Mesendoderm (in vitro differentiated cells): Measurements from ENCODE around the gene SLC29A2.
A peak's percentile ranks its signal among the peaks of the same experiment; 100 is the strongest.

Experiments used
- DNase-seq: peaks from one replicate; pipeline ENCODE4 v3.0.0; 2013
- H2AK5ac ChIP-seq: 2 replicates; pipeline ENCODE4 v1.6.1; 2013; ENCODE audit warnings: low read length, inconsistent platforms
- H2BK120ac ChIP-seq: 2 replicates; pipeline ENCODE4 v1.6.1; 2013; ENCODE audit warnings: low read depth, mild to moderate bottlenecking, low read length, moderate library complexity, mixed read lengths
- H2BK15ac ChIP-seq: replicated peaks from 2 replicates; pipeline ENCODE4 v1.6.1; 2013; ENCODE audit warnings: low read depth, mild to moderate bottlenecking, moderate library complexity
- H2BK5ac ChIP-seq: 2 replicates; pipeline ENCODE4 v1.6.1; 2013; ENCODE audit warnings: low read length, inconsistent platforms
- H3K18ac ChIP-seq: 2 replicates; pipeline ENCODE4 v1.6.1; 2013; ENCODE audit warnings: mild to moderate bottlenecking, low read length, mixed read lengths
- H3K23ac ChIP-seq: one replicate; pipeline ENCODE4 v1.6.1; 2013; ENCODE audit warnings: low read length
- H3K27ac ChIP-seq: 2 replicates; pipeline ENCODE4 v1.5.1; 2013; ENCODE audit warnings: low read depth, mild to moderate bottlenecking, inconsistent platforms, low read length, moderate library complexity
- H3K27me3 ChIP-seq: 2 replicates; pipeline ENCODE4 v1.6.1; 2013; ENCODE audit warnings: low read length, control low read depth, mild to moderate bottlenecking, inconsistent platforms; ENCODE audit not compliant: insufficient read depth, poor library complexity
- H3K36me3 ChIP-seq: 2 replicates; pipeline ENCODE4 v1.6.1; 2013; ENCODE audit warnings: low read length, inconsistent platforms; ENCODE audit not compliant: control insufficient read depth, insufficient read depth
- H3K4ac ChIP-seq: one replicate; pipeline ENCODE4 v1.6.1; 2013; ENCODE audit warnings: low read depth, mild to moderate bottlenecking, low read length, moderate library complexity
- H3K4me1 ChIP-seq: 2 replicates; pipeline ENCODE4 v1.6.1; 2013; ENCODE audit warnings: low read depth, low read length, inconsistent platforms; ENCODE audit not compliant: control insufficient read depth
- H3K4me2 ChIP-seq: 2 replicates; pipeline ENCODE4 v1.6.1; 2013; ENCODE audit warnings: low read length
- H3K4me3 ChIP-seq: 2 replicates; pipeline ENCODE4 v1.5.1; 2013; ENCODE audit warnings: mild to moderate bottlenecking, low read length
- H3K56ac ChIP-seq: one replicate; pipeline ENCODE4 v1.6.1; 2013; ENCODE audit warnings: low read length
- H3K79me1 ChIP-seq: 2 replicates; pipeline ENCODE4 v1.6.1; 2013; ENCODE audit warnings: low read length, inconsistent platforms
- H3K79me2 ChIP-seq: 2 replicates; pipeline ENCODE4 v1.6.1; 2013; ENCODE audit warnings: mild to moderate bottlenecking, low read length; ENCODE audit not compliant: control insufficient read depth, insufficient read depth
- H3K9ac ChIP-seq: 2 replicates; pipeline ENCODE4 v1.6.1; 2013; ENCODE audit warnings: low read length, inconsistent platforms
- H4K5ac ChIP-seq: one replicate; pipeline ENCODE4 v1.6.1; 2013; ENCODE audit warnings: low read length
- H4K8ac ChIP-seq: one replicate; pipeline ENCODE4 v1.6.1; 2013; ENCODE audit warnings: low read depth, mild to moderate bottlenecking, control low read depth, low read length, moderate library complexity
- WGBS: extraction: QIAGEN DNeasy Blood & Tissue Kit; methylation state at CpG from one replicate; pipeline ENCODE4 v1.1.7; 2013; ENCODE audit warnings: low lambda C conversion rate, missing lambda C conversion rate; ENCODE audit not compliant: insufficient coverage; ENCODE audit errors: extremely low coverage; 5-methylcytosine and 5-hydroxymethylcytosine counted together

Gene SLC29A2

GRCh38 chr11:66315921-66316811 is 55.4 kb downstream of the SLC29A2 start:
- Histone ChIP-seq H4K5ac (no peak overlapping the region), H3K4me1 (peaks cover 16% of the 10 kb centered on the region), H3K4me2 (no peak overlapping the region), H3K9ac (peak overlapping the region; percentile 59), H2BK5ac (no peak overlapping the region), H3K23ac (no peak overlapping the region), H4K8ac (no peak overlapping the region), H3K56ac (peak overlapping the region; percentile 76), H3K18ac (no peak overlapping the region), H3K4ac (no peak overlapping the region), H3K4me3 (no peak overlapping the region), H2BK15ac (no peak overlapping the region), H2AK5ac (no peak overlapping the region), H3K27me3 (no peaks in the 10 kb centered on the region), H3K79me2 (no peaks in the 10 kb centered on the region), H3K79me1 (no peaks in the 10 kb centered on the region), H2BK120ac (no peak overlapping the region), H3K27ac (no peak overlapping the region), H3K36me3 (no peaks in the 10 kb centered on the region)
- no CpG with 5 or more reads among the region's 52 CpGs for WGBS
- DNase-seq = no peak

- Histone ChIP-seq H4K8ac (no peak overlapping the region), H3K56ac (no peak overlapping the region), H3K9ac (no peak overlapping the region), H3K4me1 (peaks cover 16% of the 10 kb centered on the region), H2BK15ac (no peak overlapping the region), H2BK5ac (no peak overlapping the region), H3K36me3 (no peaks in the 10 kb centered on the region), H3K79me1 (no peaks in the 10 kb centered on the region), H3K27me3 (no peaks in the 10 kb centered on the region), H3K23ac (no peak overlapping the region), H2AK5ac (no peak overlapping the region), H3K27ac (no peak overlapping the region), H3K4me2 (no peak overlapping the region), H3K79me2 (no peaks in the 10 kb centered on the region), H2BK120ac (no peak overlapping the region), H4K5ac (no peak overlapping the region), H3K4me3 (no peak overlapping the region), H3K4ac (no peak overlapping the region), H3K18ac (no peak overlapping the region)
- no CpG with 5 or more reads among the region's 14 CpGs for WGBS
- no peak for DNase-seq
Measured at GRCh38 chr11:66315498-66315885, 56.1 kb downstream of the SLC29A2 start.

- no peak for DNase-seq
Measured at GRCh38 chr11:66314561-66315497, 56.7 kb downstream of the SLC29A2 start.

GRCh38 chr11:66314186-66314501 is 57.4 kb downstream of the SLC29A2 start:
- no peaks in the 10 kb centered on the region for H3K27me3 ChIP-seq
- no peak overlapping the region for H2BK15ac ChIP-seq
- no CpG with 5 or more reads among the region's 1 CpG for WGBS

More at GRCh38 chr11:66314561-66315497, 56.7 kb downstream of the SLC29A2 start:
- H3K4me1 ChIP-seq = peaks cover 16% of the 10 kb centered on the region
- no peaks in the 10 kb centered on the region for H3K27me3 ChIP-seq
- H3K56ac ChIP-seq = no peak overlapping the region
- H3K4me2 ChIP-seq = no peak overlapping the region
- H3K27ac ChIP-seq = no peak overlapping the region
- H4K5ac ChIP-seq = no peak overlapping the region
- no peaks in the 10 kb centered on the region for H3K36me3 ChIP-seq
- H3K4ac ChIP-seq = no peak overlapping the region
- H3K79me1 ChIP-seq = no peaks in the 10 kb centered on the region
- H3K18ac ChIP-seq = no peak overlapping the region
- WGBS = no CpG with 5 or more reads among the region's 17 CpGs
- H2BK120ac ChIP-seq = no peak overlapping the region
- H3K79me2 ChIP-seq = no peaks in the 10 kb centered on the region
- H2AK5ac ChIP-seq = no peak overlapping the region
- H4K8ac ChIP-seq = no peak overlapping the region
- no peak overlapping the region for H3K9ac ChIP-seq
- H2BK5ac ChIP-seq = no peak overlapping the region
- no peak overlapping the region for H2BK15ac ChIP-seq
- H3K4me3 ChIP-seq = no peak overlapping the region
- H3K23ac ChIP-seq = no peak overlapping the region

GRCh38 chr11:66313321-66314185 is 58.0 kb downstream of the SLC29A2 start:
- Histone ChIP-seq H4K8ac (no peak overlapping the region), H3K27ac (peak overlapping the region; percentile 92), H2BK5ac (peak overlapping the region; percentile 70), H2BK120ac (peak overlapping the region; percentile 9), H3K56ac (peak overlapping the region; percentile 93), H3K4me2 (peak overlapping the region; percentile 89), H2BK15ac (no peak overlapping the region), H3K4ac (peak overlapping the region; percentile 75), H3K4me1 (peaks cover 16% of the 10 kb centered on the region), H4K5ac (no peak overlapping the region), H3K36me3 (no peaks in the 10 kb centered on the region), H3K4me3 (peak overlapping the region; percentile 44), H3K18ac (peak overlapping the region; percentile 1), H3K9ac (peak overlapping the region; percentile 86), H3K79me2 (no peaks in the 10 kb centered on the region), H3K27me3 (no peaks in the 10 kb centered on the region), H3K79me1 (no peaks in the 10 kb centered on the region), H3K23ac (peak overlapping the region; percentile 24), H2AK5ac (peak overlapping the region; percentile 37)
- DNase-seq = no peak
- no CpG with 5 or more reads among the region's 38 CpGs for WGBS

More at GRCh38 chr11:66314186-66314501, 57.4 kb downstream of the SLC29A2 start:
- no peak overlapping the region for H3K18ac ChIP-seq
- H3K79me2 ChIP-seq = no peaks in the 10 kb centered on the region
- no peaks in the 10 kb centered on the region for H3K79me1 ChIP-seq
- DNase-seq = no peak
- peak overlapping the region; percentile 67 for H2BK5ac ChIP-seq
- H3K23ac ChIP-seq = no peak overlapping the region
- no peak overlapping the region for H4K5ac ChIP-seq
- H3K4me2 ChIP-seq = no peak overlapping the region
- H3K4me3 ChIP-seq = no peak overlapping the region
- H3K4me1 ChIP-seq = peaks cover 16% of the 10 kb centered on the region
- H3K27ac ChIP-seq = peak overlapping the region; percentile 92
- no peak overlapping the region for H2BK120ac ChIP-seq
- no peak overlapping the region for H4K8ac ChIP-seq
- H3K36me3 ChIP-seq = no peaks in the 10 kb centered on the region
- peak overlapping the region; percentile 93 for H3K56ac ChIP-seq
- H2AK5ac ChIP-seq = peak overlapping the region; percentile 37
- H3K9ac ChIP-seq = peak overlapping the region; percentile 86
- H3K4ac ChIP-seq = no peak overlapping the region
